Measurements from ENCODE around the gene ZNF276. TPM values are rescaled to one million over a fixed set of nuclear protein-coding genes. Genes with fewer than 3 reads are reported as not detected.

The ZNF276 gene
- polyA plus RNA-seq, 1 donor (not counting 4 experiments of a cell fraction or from before 2014, with no cell fraction given), result 11.3 TPM

DNA sequence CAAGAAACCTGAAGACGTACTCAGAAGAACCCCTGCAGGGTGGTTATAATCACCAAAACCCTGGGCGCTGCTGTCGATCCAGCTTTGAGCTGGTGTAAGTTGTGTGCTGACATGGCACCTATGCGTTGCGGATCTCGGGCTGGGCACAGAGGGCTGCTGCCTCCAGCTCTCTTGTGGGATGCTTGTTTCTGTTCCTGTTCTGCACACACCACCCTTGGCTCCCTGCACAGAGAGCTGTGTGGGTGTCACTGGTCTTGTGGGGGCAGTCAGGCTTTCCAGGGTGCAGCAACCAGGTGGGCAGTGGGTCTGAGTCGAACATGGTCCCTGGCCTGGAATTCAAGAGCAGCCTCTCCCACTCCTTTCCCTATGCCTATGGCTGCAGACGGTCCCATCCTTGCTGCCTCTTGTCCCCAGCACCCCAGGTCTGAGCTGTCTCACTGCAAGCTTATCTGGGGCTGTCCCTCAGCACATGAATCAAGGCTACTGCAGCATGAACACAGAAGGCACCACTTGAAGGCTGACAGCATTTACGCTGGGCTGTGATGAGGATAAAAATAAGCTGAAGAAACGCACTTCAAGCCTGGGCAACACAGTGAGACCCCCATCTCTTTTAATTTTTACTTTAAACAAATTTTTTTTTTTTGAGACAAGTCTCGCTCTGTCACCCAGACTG is 20.1 kb downstream of the ZNF276 start:
- Histone ChIP-seq H3K36me3 (ENCODE audit: control insufficient read depth in 2 of 2, extremely low read depth in 1 of 2, insufficient read depth in 2 of 2, low read length in 2 of 2) (peaks cover 34 to 41% of the 10 kb centered on the region in 2 experiments), H2AFZ (ENCODE audit: control insufficient read depth, low read length) (no peak overlapping the region), H3K9me3 (ENCODE audit: control insufficient read depth, low read depth, low read length) (no peaks in the 10 kb centered on the region), H3K4me2 (ENCODE audit: control insufficient read depth, extremely low read depth, insufficient read depth, low read depth, low read length) (no peak overlapping the region), H3K79me2 (ENCODE audit: control insufficient read depth, insufficient read depth, low read length) (no peaks in the 10 kb centered on the region), H3K9ac (ENCODE audit: control insufficient read depth, extremely low read depth, insufficient read depth, low read length) (no peak overlapping the region), H3K9me1 (ENCODE audit: control insufficient read depth, extremely low read depth, insufficient read depth, low read length) (no peaks in the 10 kb centered on the region), H3K27me3 (ENCODE audit: control insufficient read depth, extremely low read depth, insufficient read depth, low read length) (no peaks in the 10 kb centered on the region), H3K4me1 (ENCODE audit: control insufficient read depth, extremely low read depth, insufficient read depth, low read length) (no peaks in the 10 kb centered on the region), H3K27ac (ENCODE audit: control insufficient read depth, insufficient read depth, low read length) (no peak overlapping the region), H4K20me1 (ENCODE audit: control insufficient read depth, extremely low read depth, insufficient read depth, low read length) (peaks cover 2% of the 10 kb centered on the region), H3K4me3 (ENCODE audit: control insufficient read depth in 2 of 3, extremely low read depth in 1 of 3, insufficient read depth in 2 of 3, low read depth in 1 of 3, low read length in 3 of 3) (no peak overlapping the region)
- dilution Hi-C loops (cut with MboI; ENCODE audit: extremely low pct_ligation_motif_present, low sequenced_read_pairs), result no loop called here
- DNase-seq (ENCODE audit: low read depth, low spot score), result no peak
- TF ChIP-seq EZH2 (IDR thresholded peaks at IDR 0.05; ENCODE audit: low read length), result no peak
- no peak for FAIRE-seq

DNA sequence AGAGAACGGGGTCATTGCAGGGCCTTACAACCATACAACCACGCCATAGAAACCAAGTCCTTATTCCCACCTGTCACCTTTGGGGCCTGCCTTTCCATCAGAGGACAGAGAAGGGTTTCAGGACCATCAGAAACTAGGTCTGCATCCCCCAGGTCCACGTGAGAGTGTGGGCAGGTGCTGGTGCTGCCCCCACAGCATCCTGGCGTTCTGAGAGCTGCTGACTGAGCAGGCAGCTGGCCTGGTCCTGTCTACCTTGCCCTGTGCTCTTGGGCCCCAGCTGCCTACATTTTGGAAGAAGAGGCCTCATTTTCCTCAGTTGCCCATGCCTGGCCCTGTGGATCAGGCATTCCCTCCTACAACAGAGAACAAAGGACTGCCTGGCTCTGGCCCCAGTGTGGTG is 21.6 kb downstream of the ZNF276 start:
- H3K36me3 ChIP-seq (ENCODE audit: control insufficient read depth in 2 of 2, extremely low read depth in 1 of 2, insufficient read depth in 2 of 2, low read length in 2 of 2), result peaks cover 26 to 35% of the 10 kb centered on the region in 2 experiments
- FAIRE-seq (no peak), DNase-seq (ENCODE audit: low read depth, low spot score) (no peak)
- no peaks in the 10 kb centered on the region for H3K27me3 ChIP-seq (ENCODE audit: control insufficient read depth, extremely low read depth, insufficient read depth, low read length)
- H2AFZ ChIP-seq (ENCODE audit: control insufficient read depth, low read length), result no peak overlapping the region
- dilution Hi-C loops (cut with MboI; ENCODE audit: extremely low pct_ligation_motif_present, low sequenced_read_pairs), result no loop called here
- no peaks in the 10 kb centered on the region for H3K79me2 ChIP-seq (ENCODE audit: control insufficient read depth, insufficient read depth, low read length)
- H3K27ac ChIP-seq (ENCODE audit: control insufficient read depth, insufficient read depth, low read length), result no peak overlapping the region
- peaks cover 2% of the 10 kb centered on the region for H4K20me1 ChIP-seq (ENCODE audit: control insufficient read depth, extremely low read depth, insufficient read depth, low read length)
- H3K9me1 ChIP-seq (ENCODE audit: control insufficient read depth, extremely low read depth, insufficient read depth, low read length), result no peaks in the 10 kb centered on the region
- no peak overlapping the region for H3K4me3 ChIP-seq (ENCODE audit: control insufficient read depth in 2 of 3, extremely low read depth in 1 of 3, insufficient read depth in 2 of 3, low read depth in 1 of 3, low read length in 3 of 3)
- H3K4me1 ChIP-seq (ENCODE audit: control insufficient read depth, extremely low read depth, insufficient read depth, low read length), result no peaks in the 10 kb centered on the region
- H3K4me2 ChIP-seq (ENCODE audit: control insufficient read depth, extremely low read depth, insufficient read depth, low read depth, low read length), result no peak overlapping the region
- H3K9ac ChIP-seq (ENCODE audit: control insufficient read depth, extremely low read depth, insufficient read depth, low read length), result no peak overlapping the region
- H3K9me3 ChIP-seq (ENCODE audit: control insufficient read depth, low read depth, low read length), result no peaks in the 10 kb centered on the region
- TF ChIP-seq, protein P1, sequence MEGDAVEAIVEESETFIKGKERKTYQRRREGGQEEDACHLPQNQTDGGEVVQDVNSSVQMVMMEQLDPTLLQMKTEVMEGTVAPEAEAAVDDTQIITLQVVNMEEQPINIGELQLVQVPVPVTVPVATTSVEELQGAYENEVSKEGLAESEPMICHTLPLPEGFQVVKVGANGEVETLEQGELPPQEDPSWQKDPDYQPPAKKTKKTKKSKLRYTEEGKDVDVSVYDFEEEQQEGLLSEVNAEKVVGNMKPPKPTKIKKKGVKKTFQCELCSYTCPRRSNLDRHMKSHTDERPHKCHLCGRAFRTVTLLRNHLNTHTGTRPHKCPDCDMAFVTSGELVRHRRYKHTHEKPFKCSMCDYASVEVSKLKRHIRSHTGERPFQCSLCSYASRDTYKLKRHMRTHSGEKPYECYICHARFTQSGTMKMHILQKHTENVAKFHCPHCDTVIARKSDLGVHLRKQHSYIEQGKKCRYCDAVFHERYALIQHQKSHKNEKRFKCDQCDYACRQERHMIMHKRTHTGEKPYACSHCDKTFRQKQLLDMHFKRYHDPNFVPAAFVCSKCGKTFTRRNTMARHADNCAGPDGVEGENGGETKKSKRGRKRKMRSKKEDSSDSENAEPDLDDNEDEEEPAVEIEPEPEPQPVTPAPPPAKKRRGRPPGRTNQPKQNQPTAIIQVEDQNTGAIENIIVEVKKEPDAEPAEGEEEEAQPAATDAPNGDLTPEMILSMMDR (optimal IDR thresholded peaks at IDR 0.05 in 1 of 3, IDR thresholded peaks at IDR 0.05 in 1 of 3, conservative IDR thresholded peaks at IDR 0.05 in 1 of 3; ENCODE audit: extremely low read depth in 1 of 3, insufficient read depth in 2 of 3, low read length in 3 of 3), result no peak
- no peak for TF ChIP-seq EZH2 (IDR thresholded peaks at IDR 0.05; ENCODE audit: low read length)

DNA sequence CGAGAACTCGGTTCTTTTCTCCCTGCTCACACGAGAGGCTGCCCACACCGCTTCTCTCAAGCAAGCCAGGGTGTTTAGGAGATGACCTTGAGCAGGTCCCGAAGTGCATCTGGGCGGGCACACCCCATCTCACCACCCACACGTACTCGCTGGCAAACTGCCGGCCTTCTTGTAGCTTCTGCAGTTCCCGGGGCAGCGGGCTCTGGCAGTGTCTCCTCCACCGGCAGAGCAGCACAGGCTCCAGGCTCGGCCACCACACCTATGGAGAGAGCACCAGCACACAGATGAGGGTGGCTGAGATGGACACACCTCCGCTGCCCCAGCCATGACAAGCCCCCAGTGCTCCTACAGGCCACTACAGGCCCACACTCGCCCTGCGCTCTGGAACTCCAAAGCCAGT is 23.5 kb downstream of the ZNF276 start:
- FAIRE-seq (no peak), DNase-seq (ENCODE audit: low read depth, low spot score) (no peak)
- no peak overlapping the region for H3K27ac ChIP-seq (ENCODE audit: control insufficient read depth, insufficient read depth, low read length)
- no peak overlapping the region for H2AFZ ChIP-seq (ENCODE audit: control insufficient read depth, low read length)
- H3K4me3 ChIP-seq (ENCODE audit: control insufficient read depth in 2 of 3, extremely low read depth in 1 of 3, insufficient read depth in 2 of 3, low read depth in 1 of 3, low read length in 3 of 3), result no peak overlapping the region
- H4K20me1 ChIP-seq (ENCODE audit: control insufficient read depth, extremely low read depth, insufficient read depth, low read length), result no peaks in the 10 kb centered on the region
- dilution Hi-C loops (cut with MboI; ENCODE audit: extremely low pct_ligation_motif_present, low sequenced_read_pairs), result no loop called here
- no peaks in the 10 kb centered on the region for H3K27me3 ChIP-seq (ENCODE audit: control insufficient read depth, extremely low read depth, insufficient read depth, low read length)
- H3K9me3 ChIP-seq (ENCODE audit: control insufficient read depth, low read depth, low read length), result no peaks in the 10 kb centered on the region
- H3K9me1 ChIP-seq (ENCODE audit: control insufficient read depth, extremely low read depth, insufficient read depth, low read length), result no peaks in the 10 kb centered on the region
- H3K4me1 ChIP-seq (ENCODE audit: control insufficient read depth, extremely low read depth, insufficient read depth, low read length), result no peaks in the 10 kb centered on the region
- TF ChIP-seq EZH2 (IDR thresholded peaks at IDR 0.05; ENCODE audit: low read length), result no peak
- TF ChIP-seq, protein P1 (optimal IDR thresholded peaks at IDR 0.05 in 1 of 3, IDR thresholded peaks at IDR 0.05 in 1 of 3, conservative IDR thresholded peaks at IDR 0.05 in 1 of 3; ENCODE audit: extremely low read depth in 1 of 3, insufficient read depth in 2 of 3, low read length in 3 of 3), result no peak
- peaks cover 11 to 26% of the 10 kb centered on the region in 2 experiments for H3K36me3 ChIP-seq (ENCODE audit: control insufficient read depth in 2 of 2, extremely low read depth in 1 of 2, insufficient read depth in 2 of 2, low read length in 2 of 2)
- H3K79me2 ChIP-seq (ENCODE audit: control insufficient read depth, insufficient read depth, low read length), result no peaks in the 10 kb centered on the region
- H3K9ac ChIP-seq (ENCODE audit: control insufficient read depth, extremely low read depth, insufficient read depth, low read length), result no peak overlapping the region
- H3K4me2 ChIP-seq (ENCODE audit: control insufficient read depth, extremely low read depth, insufficient read depth, low read depth, low read length), result no peak overlapping the region
